ENCODE measurements around the gene SEC14L2. TPM values are rescaled to one million over a fixed set of nuclear protein-coding genes. Genes with fewer than 3 reads are reported as not detected.

SEC14L2 gene
- polyA plus RNA-seq, 1 experiment: 15.8 TPM

DNA sequence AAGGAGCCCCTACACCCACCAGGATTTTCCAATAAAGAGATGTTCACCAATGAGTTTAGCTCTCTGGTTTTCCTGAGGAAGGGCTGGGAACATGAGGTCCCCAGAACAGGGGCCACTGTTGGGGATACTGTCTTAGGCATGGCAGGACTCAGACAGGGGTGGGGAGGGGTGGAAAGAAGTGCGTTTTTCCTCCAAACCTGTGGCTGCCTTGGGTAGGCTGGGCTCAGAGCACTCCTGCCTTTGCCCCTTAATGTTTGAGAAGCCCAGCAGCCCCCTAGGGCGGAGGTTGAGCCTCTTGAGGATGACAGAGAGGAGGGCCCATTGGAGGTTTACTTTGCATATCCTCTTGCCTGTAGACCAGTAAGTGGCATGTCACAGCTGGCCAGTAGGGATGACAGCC, 39.4 kb downstream of the SEC14L2 start:
- CTCF ChIA-PET: interaction anchor here (1.0 to 1.5 kb wide), 2 partner anchors 8 to 10 kb away, joined by 3 read pairs; no protein-coding TSS in a partner anchor
- Histone ChIP-seq H3K27me3 (ENCODE audit: control insufficient read depth, insufficient read depth, low read length) (peaks cover 15% of the 10 kb centered on the region), H3K9me3 (ENCODE audit: control insufficient read depth, insufficient read depth, low read length) (peaks cover 4% of the 10 kb centered on the region; the same call in 1 of the 2 replicates), H3K27ac (ENCODE audit: low read depth, low read length) (no peak overlapping the region), H3K4me3 (ENCODE audit: low read depth, low read length) (no peak overlapping the region)
- POLR2A ChIA-PET: interaction anchor here (0.9 kb wide), 1 partner anchor 11 kb away, joined by 5 read pairs; the partner anchor contains the start of gene MTFP1
- TF ChIP-seq, protein P1, sequence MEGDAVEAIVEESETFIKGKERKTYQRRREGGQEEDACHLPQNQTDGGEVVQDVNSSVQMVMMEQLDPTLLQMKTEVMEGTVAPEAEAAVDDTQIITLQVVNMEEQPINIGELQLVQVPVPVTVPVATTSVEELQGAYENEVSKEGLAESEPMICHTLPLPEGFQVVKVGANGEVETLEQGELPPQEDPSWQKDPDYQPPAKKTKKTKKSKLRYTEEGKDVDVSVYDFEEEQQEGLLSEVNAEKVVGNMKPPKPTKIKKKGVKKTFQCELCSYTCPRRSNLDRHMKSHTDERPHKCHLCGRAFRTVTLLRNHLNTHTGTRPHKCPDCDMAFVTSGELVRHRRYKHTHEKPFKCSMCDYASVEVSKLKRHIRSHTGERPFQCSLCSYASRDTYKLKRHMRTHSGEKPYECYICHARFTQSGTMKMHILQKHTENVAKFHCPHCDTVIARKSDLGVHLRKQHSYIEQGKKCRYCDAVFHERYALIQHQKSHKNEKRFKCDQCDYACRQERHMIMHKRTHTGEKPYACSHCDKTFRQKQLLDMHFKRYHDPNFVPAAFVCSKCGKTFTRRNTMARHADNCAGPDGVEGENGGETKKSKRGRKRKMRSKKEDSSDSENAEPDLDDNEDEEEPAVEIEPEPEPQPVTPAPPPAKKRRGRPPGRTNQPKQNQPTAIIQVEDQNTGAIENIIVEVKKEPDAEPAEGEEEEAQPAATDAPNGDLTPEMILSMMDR (IDR thresholded peaks at IDR 0.05; ENCODE audit: low read depth, low read length): no peak
- DNase-seq (ENCODE audit: low read depth, low spot score): no peak

DNA sequence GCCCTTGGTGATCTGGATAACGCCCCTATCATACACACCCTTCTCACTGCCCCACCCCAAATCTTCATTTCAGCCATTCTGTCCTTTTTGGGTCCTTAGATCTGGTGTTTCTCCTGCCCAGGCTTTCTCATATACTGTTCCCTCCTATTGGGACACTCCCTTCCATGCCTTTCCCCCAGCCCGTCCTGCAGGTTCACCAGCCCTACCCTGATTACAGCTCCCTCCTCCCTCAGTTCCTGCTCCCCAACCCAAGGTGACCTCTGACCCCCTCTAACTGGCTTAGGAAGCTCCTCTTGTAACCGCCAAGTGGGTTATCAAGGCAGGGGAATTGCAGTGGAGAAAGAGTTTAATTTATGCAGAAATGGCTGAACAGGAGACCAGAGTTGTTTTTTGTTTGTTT, 41.7 kb downstream of the SEC14L2 start:
- no peak for DNase-seq (ENCODE audit: low read depth, low spot score)
- Histone ChIP-seq H3K9me3 (ENCODE audit: control insufficient read depth, insufficient read depth, low read length) (peaks cover 4% of the 10 kb centered on the region; the same call in 1 of the 2 replicates), H3K4me3 (ENCODE audit: low read depth, low read length) (no peak overlapping the region), H3K27ac (ENCODE audit: low read depth, low read length) (no peak overlapping the region), H3K27me3 (ENCODE audit: control insufficient read depth, insufficient read depth, low read length) (peaks cover 15% of the 10 kb centered on the region)
- ChIA-PET POLR2A (no interaction called here), CTCF (no interaction called here)
- TF ChIP-seq, protein P1 (IDR thresholded peaks at IDR 0.05; ENCODE audit: low read depth, low read length): no peak

DNA sequence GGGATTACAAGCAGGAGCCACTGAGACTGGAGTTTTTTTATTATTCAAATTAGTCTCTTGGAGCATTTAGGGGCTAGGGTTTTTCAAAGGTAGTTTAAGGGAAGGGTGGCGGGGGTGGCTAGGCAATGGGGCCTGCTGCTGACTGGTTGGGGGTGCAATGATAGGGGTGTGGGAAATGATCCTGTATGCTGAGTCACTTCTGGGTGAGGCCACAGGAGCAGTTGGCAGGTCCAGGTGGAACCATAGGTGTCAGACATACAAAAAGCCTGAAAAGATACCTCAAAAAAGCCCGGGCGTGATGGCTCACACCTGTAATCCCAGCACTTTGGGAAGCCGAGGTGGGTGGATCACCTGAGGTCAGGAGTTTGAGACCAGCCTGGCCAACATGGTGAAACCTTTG, 42.4 kb downstream of the SEC14L2 start:
- POLR2A ChIA-PET: no interaction called here
- H3K27ac ChIP-seq (ENCODE audit: low read depth, low read length): no peak overlapping the region
- H3K9me3 ChIP-seq (ENCODE audit: control insufficient read depth, insufficient read depth, low read length): peaks cover 4% of the 10 kb centered on the region; the same call in 1 of the 2 replicates
- H3K4me3 ChIP-seq (ENCODE audit: low read depth, low read length): no peak overlapping the region
- TF ChIP-seq, protein P1 (IDR thresholded peaks at IDR 0.05; ENCODE audit: low read depth, low read length): no peak
- CTCF ChIA-PET: no interaction called here
- H3K27me3 ChIP-seq (ENCODE audit: control insufficient read depth, insufficient read depth, low read length): peaks cover 15% of the 10 kb centered on the region
- DNase-seq (ENCODE audit: low read depth, low spot score): no peak

DNA sequence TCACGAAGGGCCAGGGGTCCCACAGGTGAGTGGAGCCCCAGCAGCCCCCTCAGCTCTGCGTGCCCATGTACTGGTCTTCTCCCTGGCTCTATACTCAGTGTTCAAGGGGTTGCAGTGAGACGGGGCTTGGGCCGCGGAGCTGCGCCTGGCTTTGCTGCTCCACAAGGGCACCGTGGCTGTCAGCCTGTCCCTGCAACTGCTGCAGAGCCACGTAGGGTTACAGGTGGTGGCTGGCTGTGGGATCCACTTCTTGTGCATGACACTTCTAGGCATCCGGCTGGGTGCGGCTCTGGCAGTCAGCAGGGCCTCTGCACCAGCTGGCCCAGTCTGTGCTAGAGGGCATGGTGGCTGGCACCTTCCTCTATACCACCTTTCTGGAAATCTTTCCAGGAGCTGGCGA, 43.0 kb downstream of the SEC14L2 start:
- no peak for DNase-seq (ENCODE audit: low read depth, low spot score)
- Histone ChIP-seq H3K27me3 (ENCODE audit: control insufficient read depth, insufficient read depth, low read length) (peaks cover 15% of the 10 kb centered on the region), H3K9me3 (ENCODE audit: control insufficient read depth, insufficient read depth, low read length) (peaks cover 4% of the 10 kb centered on the region; the same call in 1 of the 2 replicates), H3K4me3 (ENCODE audit: low read depth, low read length) (no peak overlapping the region), H3K27ac (ENCODE audit: low read depth, low read length) (no peak overlapping the region)
- CTCF ChIA-PET: no interaction called here
- POLR2A ChIA-PET: no interaction called here
- TF ChIP-seq, protein P1 (IDR thresholded peaks at IDR 0.05; ENCODE audit: low read depth, low read length): no peak

DNA sequence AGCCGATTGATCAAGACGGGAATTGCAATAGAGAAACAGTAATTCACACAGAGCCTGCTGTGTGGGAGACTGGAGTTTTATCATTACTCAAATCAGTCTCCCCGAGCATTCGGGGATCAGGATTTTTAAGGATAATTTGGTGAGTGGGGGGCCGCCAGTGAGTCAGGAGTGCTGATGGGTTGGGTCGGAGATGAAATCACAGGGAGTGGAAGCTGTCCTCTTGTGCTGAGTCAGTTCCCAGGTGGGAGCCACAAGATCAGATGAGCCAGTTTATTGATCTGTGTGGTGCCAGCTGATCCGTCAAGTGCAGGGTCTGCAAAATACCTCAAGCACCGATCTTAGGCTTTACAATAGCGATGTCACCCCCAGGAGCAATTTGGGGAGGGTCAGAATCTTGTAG, 44.3 kb downstream of the SEC14L2 start:
- ChIA-PET CTCF (interaction anchor here (0.7 kb wide), 1 partner anchor 161 kb away, joined by 4 read pairs; no protein-coding TSS in a partner anchor), POLR2A (no interaction called here)
- TF ChIP-seq, protein P1 (IDR thresholded peaks at IDR 0.05; ENCODE audit: low read depth, low read length): no peak
- H3K9me3 ChIP-seq (ENCODE audit: control insufficient read depth, insufficient read depth, low read length): no peaks in the 10 kb centered on the region
- no peak overlapping the region for H3K4me3 ChIP-seq (ENCODE audit: low read depth, low read length)
- H3K27ac ChIP-seq (ENCODE audit: low read depth, low read length): no peak overlapping the region
- no peak for DNase-seq (ENCODE audit: low read depth, low spot score)
- peaks cover 15% of the 10 kb centered on the region for H3K27me3 ChIP-seq (ENCODE audit: control insufficient read depth, insufficient read depth, low read length)

Measured in AG04450 (cell line).